ENCODE data around the gene CCDC188. TPM values are rescaled to one million over a fixed set of nuclear protein-coding genes. Genes with fewer than 3 reads are reported as not detected.

The CCDC188 gene
- total RNA-seq, 1 experiment from 2014 or later: not detected

GRCh38 chr22:20138868-20139267 lies 12.0 kb downstream of the CCDC188 start:
- ChIA-PET POLR2A (no interaction called here), CTCF (interaction anchor here (0.7 to 2.8 kb wide), 3 partner anchors 15 to 100 kb away, joined by 3 to 10 read pairs (median 5); no protein-coding TSS in a partner anchor)
- H3K27ac Mint-ChIP-seq: no peak overlapping the region
- H3K4me1 Mint-ChIP-seq: no peaks in the 10 kb centered on the region
- H3K4me3 Mint-ChIP-seq: no peak overlapping the region
- ATAC-seq (no peak), DNase-seq (ENCODE audit: low spot score) (no peak)
- no peaks in the 10 kb centered on the region for H3K9me3 Mint-ChIP-seq
- H3K36me3 Mint-ChIP-seq: no peaks in the 10 kb centered on the region
- H3K27me3 Mint-ChIP-seq (ENCODE audit: low read depth): no peaks in the 10 kb centered on the region
- TF ChIP-seq PRDM15 (CRISPR knock-in tag; IDR thresholded peaks at IDR 0.05) (no peak), ZNF512 (CRISPR knock-in tag; IDR thresholded peaks at IDR 0.05; ENCODE audit: borderline replicate concordance) (no peak), JUN (CRISPR knock-in tag; IDR thresholded peaks at IDR 0.05) (no peak), TCF7 (CRISPR knock-in tag; IDR thresholded peaks at IDR 0.05; ENCODE audit: low read depth) (no peak), GABPB1 (CRISPR knock-in tag; IDR thresholded peaks at IDR 0.05) (no peak), FOXP4 (CRISPR knock-in tag; IDR thresholded peaks at IDR 0.05) (no peak), EMX1 (CRISPR knock-in tag; IDR thresholded peaks at IDR 0.05) (no peak), CREM (CRISPR knock-in tag; IDR thresholded peaks at IDR 0.05) (no peak), ZNF671 (CRISPR knock-in tag; IDR thresholded peaks at IDR 0.05) (no peak)

GRCh38 chr22:20138417-20138738 lies 12.5 kb downstream of the CCDC188 start:
- no peak for DNase-seq (ENCODE audit: low spot score)
- CTCF ChIA-PET: interaction anchor here (0.9 to 2.8 kb wide), 4 partner anchors 16 to 168 kb away, joined by 3 to 10 read pairs (median 6); no protein-coding TSS in a partner anchor
- Mint-ChIP-seq H3K27me3 (ENCODE audit: low read depth) (no peaks in the 10 kb centered on the region), H3K4me1 (no peaks in the 10 kb centered on the region), H3K4me3 (no peak overlapping the region), H3K36me3 (no peaks in the 10 kb centered on the region), H3K9me3 (no peaks in the 10 kb centered on the region), H3K27ac (no peak overlapping the region)
- TF ChIP-seq ZNF425 (CRISPR knock-in tag; conservative IDR thresholded peaks at IDR 0.05) (no peak), SP1 (CRISPR knock-in tag; conservative IDR thresholded peaks at IDR 0.05) (no peak), ATF3 (CRISPR knock-in tag; conservative IDR thresholded peaks at IDR 0.05) (no peak), HMGA2 (CRISPR knock-in tag; IDR thresholded peaks at IDR 0.05) (no peak), ZNF512 (CRISPR knock-in tag; IDR thresholded peaks at IDR 0.05; ENCODE audit: borderline replicate concordance) (no peak), ELF4 (CRISPR knock-in tag; IDR thresholded peaks at IDR 0.05; ENCODE audit: low read depth) (no peak), NR1H2 (CRISPR knock-in tag; IDR thresholded peaks at IDR 0.05) (no peak), ZNF263 (CRISPR knock-in tag; IDR thresholded peaks at IDR 0.05; ENCODE audit: low read depth) (no peak), ZBTB21 (CRISPR knock-in tag; IDR thresholded peaks at IDR 0.05; ENCODE audit: borderline replicate concordance) (no peak), EMX1 (CRISPR knock-in tag; IDR thresholded peaks at IDR 0.05) (no peak), MYBL2 (CRISPR knock-in tag; IDR thresholded peaks at IDR 0.05) (no peak), OVOL2 (CRISPR knock-in tag; IDR thresholded peaks at IDR 0.05; ENCODE audit: borderline replicate concordance) (no peak)
- POLR2A ChIA-PET: no interaction called here
- ATAC-seq: peak; percentile 41

Measured in WTC11 (cell line).